PFSK-1 (cell line): ENCODE data around the gene ROBO1.

Source experiments
- POLR2AphosphoS5 ChIP-seq: IDR thresholded peaks from 2 replicates; pipeline ENCODE4 v1.6.1; 2012; ENCODE audit warnings: low read depth, mild to moderate bottlenecking, control low read depth, low read length, moderate library complexity
- SIN3A ChIP-seq: IDR thresholded peaks from 2 replicates; pipeline ENCODE4 v1.6.1; 2012; ENCODE audit warnings: mild to moderate bottlenecking, low read length, moderate library complexity, borderline replicate concordance; ENCODE audit not compliant: insufficient read depth
- TAF1 ChIP-seq: IDR thresholded peaks from 2 replicates; pipeline ENCODE4 v1.6.1; 2012; ENCODE audit warnings: low read length, control low read depth, borderline replicate concordance; ENCODE audit not compliant: insufficient read depth

- TF ChIP-seq SIN3A: no peak
- TF ChIP-seq TAF1: no peak
- TF ChIP-seq POLR2AphosphoS5: no peak
These were observed 400.0 kb downstream of the ROBO1 start for GRCh38 chr3:79367803-79368202.
